ENCODE results near the gene BDP1.

GRCh38 chr5:71563161-71563560 is 107.7 kb downstream of the BDP1 start:
- TF ChIP-seq, protein P1, sequence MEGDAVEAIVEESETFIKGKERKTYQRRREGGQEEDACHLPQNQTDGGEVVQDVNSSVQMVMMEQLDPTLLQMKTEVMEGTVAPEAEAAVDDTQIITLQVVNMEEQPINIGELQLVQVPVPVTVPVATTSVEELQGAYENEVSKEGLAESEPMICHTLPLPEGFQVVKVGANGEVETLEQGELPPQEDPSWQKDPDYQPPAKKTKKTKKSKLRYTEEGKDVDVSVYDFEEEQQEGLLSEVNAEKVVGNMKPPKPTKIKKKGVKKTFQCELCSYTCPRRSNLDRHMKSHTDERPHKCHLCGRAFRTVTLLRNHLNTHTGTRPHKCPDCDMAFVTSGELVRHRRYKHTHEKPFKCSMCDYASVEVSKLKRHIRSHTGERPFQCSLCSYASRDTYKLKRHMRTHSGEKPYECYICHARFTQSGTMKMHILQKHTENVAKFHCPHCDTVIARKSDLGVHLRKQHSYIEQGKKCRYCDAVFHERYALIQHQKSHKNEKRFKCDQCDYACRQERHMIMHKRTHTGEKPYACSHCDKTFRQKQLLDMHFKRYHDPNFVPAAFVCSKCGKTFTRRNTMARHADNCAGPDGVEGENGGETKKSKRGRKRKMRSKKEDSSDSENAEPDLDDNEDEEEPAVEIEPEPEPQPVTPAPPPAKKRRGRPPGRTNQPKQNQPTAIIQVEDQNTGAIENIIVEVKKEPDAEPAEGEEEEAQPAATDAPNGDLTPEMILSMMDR (IDR thresholded peaks at IDR 0.05) = no peak
- no peak for TF ChIP-seq POLR2A (IDR thresholded peaks at IDR 0.05)
